Measurements from ENCODE around the gene WNT9B.

Gene WNT9B

GRCh38 chr17:46868689-46869187, 17.4 kb downstream of the WNT9B start:
- no peak for DNase-seq (ENCODE audit: low read depth)
- H3K4me3 ChIP-seq (ENCODE audit: low read length), result no peak overlapping the region
- TF ChIP-seq CTCF (conservative IDR thresholded peaks at IDR 0.05; ENCODE audit: low read depth, low read length), result no peak

GRCh38 chr17:46869296-46869695, 17.9 kb downstream of the WNT9B start:
- H3K4me3 ChIP-seq (ENCODE audit: low read length), result no peak overlapping the region
- no peak for DNase-seq (ENCODE audit: low read depth)
- no peak for TF ChIP-seq CTCF (conservative IDR thresholded peaks at IDR 0.05; ENCODE audit: low read depth, low read length)

- no peak overlapping the region for H3K4me3 ChIP-seq (ENCODE audit: low read length)
- no peak for TF ChIP-seq CTCF (conservative IDR thresholded peaks at IDR 0.05; ENCODE audit: low read depth, low read length)
- no peak for DNase-seq (ENCODE audit: low read depth)
Measured at GRCh38 chr17:46869975-46870803, 18.8 kb downstream of the WNT9B start.

- no peak overlapping the region for H3K4me3 ChIP-seq (ENCODE audit: low read length)
- no peak for TF ChIP-seq CTCF (conservative IDR thresholded peaks at IDR 0.05; ENCODE audit: low read depth, low read length)
- DNase-seq (ENCODE audit: low read depth), result no peak
Measured at GRCh38 chr17:46872421-46872820, 21.0 kb downstream of the WNT9B start.

- DNase-seq (ENCODE audit: low read depth), result no peak
- no peak for TF ChIP-seq CTCF (conservative IDR thresholded peaks at IDR 0.05; ENCODE audit: low read depth, low read length)
- no peak overlapping the region for H3K4me3 ChIP-seq (ENCODE audit: low read length)
Measured at GRCh38 chr17:46873941-46874645, 22.7 kb downstream of the WNT9B start.

GRCh38 chr17:46874906-46875305, 23.5 kb downstream of the WNT9B start:
- no peak for TF ChIP-seq CTCF (conservative IDR thresholded peaks at IDR 0.05; ENCODE audit: low read depth, low read length)
- DNase-seq (ENCODE audit: low read depth), result no peak
- no peak overlapping the region for H3K4me3 ChIP-seq (ENCODE audit: low read length)

Measured in retinal pigment epithelial cell (primary cell).